ENCODE data around the gene HSF2. TPM values are rescaled to one million over a fixed set of nuclear protein-coding genes. Genes with fewer than 3 reads are reported as not detected.

HSF2 gene
- total and polyA plus RNA-seq, 2 of the 13 experiments (the other 11 are each of a cell fraction or from before 2014, with no cell fraction given), result 24.8 to 26.4 TPM

GRCh38 chr6:122472022-122472340 lies 72.5 kb downstream of the HSF2 start (continued):
- no peak for TF ChIP-seq ZSCAN12 (CRISPR knock-in tag; IDR thresholded peaks at IDR 0.05)
- TF ChIP-seq AFF4 (CRISPR knock-in tag; IDR thresholded peaks at IDR 0.05), result no peak
- no peak for TF ChIP-seq ZNF547 (CRISPR knock-in tag; IDR thresholded peaks at IDR 0.05)
- 0 out of 2 replicates have a peak, but pooled peaks have one; percentile 34 for TF ChIP-seq KDM4B (CRISPR knock-in tag; IDR thresholded peaks at IDR 0.05)
- peak; percentile 72; the same call in 1 of the 2 replicates for TF ChIP-seq ZNF451 (CRISPR knock-in tag; IDR thresholded peaks at IDR 0.05)
- no peak for TF ChIP-seq U2AF2 (IDR thresholded peaks at IDR 0.05; ENCODE audit: low read depth, low read length)
- peak; percentile 9 for TF ChIP-seq ZNF138 (CRISPR knock-in tag; IDR thresholded peaks at IDR 0.05; ENCODE audit: low read depth)
- no peak for TF ChIP-seq GABPA (IDR thresholded peaks at IDR 0.05; ENCODE audit: low read depth, low read length)
- peak; percentile 9; the same call in 1 of the 2 replicates for TF ChIP-seq GABPA (CRISPR knock-in tag; IDR thresholded peaks at IDR 0.05; ENCODE audit: low read depth)
- TF ChIP-seq MIXL1 (CRISPR knock-in tag; IDR thresholded peaks at IDR 0.05), result no peak
- TF ChIP-seq ZNF850 (CRISPR knock-in tag; conservative IDR thresholded peaks at IDR 0.05), result no peak
- 0 out of 2 replicates have a peak, but pooled peaks have one; percentile 10 for TF ChIP-seq RELA (CRISPR knock-in tag; IDR thresholded peaks at IDR 0.05)
- 0 out of 2 replicates have a peak, but pooled peaks have one; percentile 4 for TF ChIP-seq ZNF143 (CRISPR knock-in tag; IDR thresholded peaks at IDR 0.05)
- 0 out of 2 replicates have a peak, but pooled peaks have one; percentile 48 for TF ChIP-seq SALL2 (CRISPR knock-in tag; IDR thresholded peaks at IDR 0.05)
- TF ChIP-seq EP300 (IDR thresholded peaks at IDR 0.05; ENCODE audit: low read depth in 2 of 2, low read length in 2 of 2), result no peak
- TF ChIP-seq EP300 (CRISPR knock-in tag; IDR thresholded peaks at IDR 0.05; ENCODE audit: borderline replicate concordance), result 0 out of 2 replicates have a peak, but pooled peaks have one; percentile 25
- 0 out of 2 replicates have a peak, but pooled peaks have one; percentile 11 for TF ChIP-seq BCL6 (CRISPR knock-in tag; IDR thresholded peaks at IDR 0.05)
- TF ChIP-seq ZBTB49 (CRISPR knock-in tag; IDR thresholded peaks at IDR 0.05; ENCODE audit: borderline replicate concordance), result 0 out of 2 replicates have a peak, but pooled peaks have one; percentile 49
- 0 out of 2 replicates have a peak, but pooled peaks have one; percentile 17 for TF ChIP-seq ZBED4 (CRISPR knock-in tag; IDR thresholded peaks at IDR 0.05; ENCODE audit: borderline replicate concordance)
- no peak for TF ChIP-seq MXI1 (IDR thresholded peaks at IDR 0.05; ENCODE audit: borderline replicate concordance, low read depth, low read length)
- peak; percentile 18; the same call in 1 of the 2 replicates for TF ChIP-seq CCDC6 (CRISPR knock-in tag; IDR thresholded peaks at IDR 0.05)
